HG02759 (cell line): ENCODE data around the gene CCL17.
"Not testable (repeated sequence)": the region's sequence is repeated elsewhere in the genome, so short reads cannot be mapped to it uniquely, and the experiment has no call there.

Experiments
- ATAC-seq: cut with Tn5 transposase; IDR thresholded peaks from one replicate; pipeline ENCODE4 v1.9.1; 2021; ENCODE audit warnings: mild to moderate bottlenecking, moderate library complexity; ENCODE audit not compliant: unreplicated experiment

Gene CCL17

GRCh38 chr16:57395026-57395425, 9.5 kb upstream of the CCL17 start:
- no peak for ATAC-seq

GRCh38 chr16:57396786-57397185, 7.8 kb upstream of the CCL17 start:
- ATAC-seq, result no peak

GRCh38 chr16:57397493-57397892, 7.1 kb upstream of the CCL17 start:
- ATAC-seq, result not testable (repeated sequence)

GRCh38 chr16:57401943-57402640, 2.5 kb upstream of the CCL17 start:
- no peak for ATAC-seq

- ATAC-seq, result no peak
Measured at GRCh38 chr16:57405097-57405496, 530 bp downstream of the CCL17 start.

- no peak for ATAC-seq
Measured at GRCh38 chr16:57406881-57407280, 2.3 kb downstream of the CCL17 start.

GRCh38 chr16:57407521-57408353, 3.2 kb downstream of the CCL17 start:
- no peak for ATAC-seq

- ATAC-seq, result no peak
Measured at GRCh38 chr16:57409065-57409464, 4.5 kb downstream of the CCL17 start.

GRCh38 chr16:57409870-57410587, 5.5 kb downstream of the CCL17 start:
- no peak for ATAC-seq

- ATAC-seq, result peak; percentile 40
Measured at GRCh38 chr16:57411362-57411976, 6.9 kb downstream of the CCL17 start.

GRCh38 chr16:57412584-57412983, 8.0 kb downstream of the CCL17 start:
- ATAC-seq, result no peak

- ATAC-seq, result peak; percentile 77
Measured at GRCh38 chr16:57413301-57413730, 8.7 kb downstream of the CCL17 start.

GRCh38 chr16:57413733-57414132, 9.2 kb downstream of the CCL17 start:
- no peak for ATAC-seq

- no peak for ATAC-seq
Measured at GRCh38 chr16:57416084-57416483, 11.5 kb downstream of the CCL17 start.

- no peak for ATAC-seq
Measured at GRCh38 chr16:57419506-57419905, 14.9 kb downstream of the CCL17 start.

- ATAC-seq, result no peak
Measured at GRCh38 chr16:57422026-57422944, 17.7 kb downstream of the CCL17 start.

- no peak for ATAC-seq
Measured at GRCh38 chr16:57423152-57423551, 18.6 kb downstream of the CCL17 start.

GRCh38 chr16:57424583-57424982, 20.0 kb downstream of the CCL17 start:
- ATAC-seq, result no peak

GRCh38 chr16:57426356-57426755, 21.8 kb downstream of the CCL17 start:
- no peak for ATAC-seq

GRCh38 chr16:57427307-57427706, 22.7 kb downstream of the CCL17 start:
- no peak for ATAC-seq
